Stimulated activated CD4-positive, alpha-beta T cell treated with anti-CD3 and anti-CD28 coated beads, Interleukin-4, amount 100 ng/mL, for 24 hours (primary cell): ENCODE data around the gene SNRNP70.
"Not testable (repeated sequence)": the region's sequence is repeated elsewhere in the genome, so short reads cannot be mapped to it uniquely, and the experiment has no call there.

Experiments used
- DNase-seq: peaks from one replicate; pipeline ENCODE4 v3.0.0-alpha.2; 2020

The SNRNP70 gene, protein sequence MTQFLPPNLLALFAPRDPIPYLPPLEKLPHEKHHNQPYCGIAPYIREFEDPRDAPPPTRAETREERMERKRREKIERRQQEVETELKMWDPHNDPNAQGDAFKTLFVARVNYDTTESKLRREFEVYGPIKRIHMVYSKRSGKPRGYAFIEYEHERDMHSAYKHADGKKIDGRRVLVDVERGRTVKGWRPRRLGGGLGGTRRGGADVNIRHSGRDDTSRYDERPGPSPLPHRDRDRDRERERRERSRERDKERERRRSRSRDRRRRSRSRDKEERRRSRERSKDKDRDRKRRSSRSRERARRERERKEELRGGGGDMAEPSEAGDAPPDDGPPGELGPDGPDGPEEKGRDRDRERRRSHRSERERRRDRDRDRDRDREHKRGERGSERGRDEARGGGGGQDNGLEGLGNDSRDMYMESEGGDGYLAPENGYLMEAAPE

DNA sequence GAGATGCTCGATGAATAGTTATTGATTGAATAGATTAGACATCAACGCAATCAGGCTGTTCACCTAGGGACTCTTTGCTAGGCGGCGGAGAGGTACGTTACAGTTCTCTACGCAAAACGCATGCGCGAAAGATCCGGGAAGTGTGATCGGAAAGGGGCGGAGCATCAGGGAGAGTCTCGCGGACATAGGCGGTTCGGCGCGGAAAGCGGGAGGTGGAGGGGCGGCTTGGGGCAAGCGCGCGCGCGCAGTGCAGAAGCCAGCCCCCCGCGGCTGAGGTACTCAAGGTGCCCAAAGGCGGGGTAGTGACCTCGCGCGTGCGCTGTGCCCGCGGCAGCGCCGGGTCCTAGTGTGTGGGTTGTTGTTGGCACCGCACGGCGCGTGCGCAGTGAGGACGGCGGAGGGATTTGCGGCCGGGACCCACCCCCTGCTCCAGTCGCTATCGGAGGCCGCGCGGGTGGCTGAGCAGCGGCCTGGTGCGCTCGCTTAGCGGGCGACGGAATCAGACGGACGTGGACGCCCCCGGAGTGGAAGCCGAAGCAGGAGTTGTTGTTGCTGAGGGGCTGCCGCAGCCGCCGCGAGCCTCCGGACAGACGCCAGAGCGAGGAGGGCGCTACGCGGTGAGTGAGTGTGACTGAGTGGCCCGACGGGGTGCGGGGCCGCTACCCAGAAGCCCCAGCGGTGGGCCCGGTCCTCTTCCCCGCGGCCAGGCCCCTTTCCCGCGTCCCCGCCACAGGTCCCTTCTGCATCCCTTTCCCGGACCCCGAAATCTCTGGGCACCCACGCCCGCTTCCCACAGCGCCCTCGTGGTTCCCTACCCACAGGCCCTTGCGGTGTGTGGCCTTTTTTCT is at the start of gene SNRNP70:
TSS of gene SNRNP70 (plus strand) at position 432 of the 848 bp plus-strand sequence. CDS start 964 bp downstream, outside the sequence.
- DNase-seq = peak; percentile 99

DNA sequence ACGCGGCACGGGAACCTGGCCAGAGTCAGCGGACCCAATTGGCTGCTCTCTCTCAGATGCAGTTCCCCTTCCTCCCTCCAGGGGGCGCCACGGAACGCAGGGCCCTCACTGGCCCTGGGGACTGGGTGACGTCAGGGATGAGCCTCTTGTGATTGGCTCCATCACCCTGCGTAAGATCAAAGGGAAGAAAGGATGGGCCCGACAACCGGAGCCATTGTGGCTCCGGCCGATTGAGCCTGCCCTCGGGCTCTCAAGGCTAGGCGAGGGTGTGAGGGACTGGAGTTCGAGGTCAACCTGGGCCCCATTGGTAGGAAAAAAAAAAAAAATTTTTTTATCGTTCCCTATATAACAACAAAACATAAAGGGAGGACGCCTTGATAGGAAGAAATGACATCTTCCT is 48.4 kb upstream of the SNRNP70 start, which contains the start of gene CGB1:
TSS of gene CGB1 (minus strand) at position 81 of the 400 bp plus-strand sequence. CDS start 184 bp downstream, outside the sequence.
- peak; percentile 50 for DNase-seq

DNA sequence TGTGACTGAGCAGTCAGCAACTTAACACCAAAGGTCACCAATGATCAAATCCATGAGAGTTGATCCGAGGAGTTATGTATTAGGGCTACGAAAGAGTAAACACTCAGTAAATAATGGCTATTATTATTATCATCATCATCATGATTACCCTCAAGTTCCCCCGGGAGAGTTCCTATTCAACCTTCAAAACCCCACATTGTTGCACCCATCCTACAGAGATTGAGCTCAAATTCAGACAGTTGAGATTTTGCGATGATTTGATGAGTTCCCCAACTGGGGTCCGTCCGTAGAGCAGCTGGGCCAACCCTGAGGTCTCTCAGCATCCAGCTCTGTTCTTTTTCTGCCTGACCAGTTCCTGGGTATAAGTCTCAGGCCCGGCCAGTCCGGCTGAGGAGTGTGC is 47.1 kb upstream of the SNRNP70 start:
- DNase-seq = not testable (repeated sequence)

DNA sequence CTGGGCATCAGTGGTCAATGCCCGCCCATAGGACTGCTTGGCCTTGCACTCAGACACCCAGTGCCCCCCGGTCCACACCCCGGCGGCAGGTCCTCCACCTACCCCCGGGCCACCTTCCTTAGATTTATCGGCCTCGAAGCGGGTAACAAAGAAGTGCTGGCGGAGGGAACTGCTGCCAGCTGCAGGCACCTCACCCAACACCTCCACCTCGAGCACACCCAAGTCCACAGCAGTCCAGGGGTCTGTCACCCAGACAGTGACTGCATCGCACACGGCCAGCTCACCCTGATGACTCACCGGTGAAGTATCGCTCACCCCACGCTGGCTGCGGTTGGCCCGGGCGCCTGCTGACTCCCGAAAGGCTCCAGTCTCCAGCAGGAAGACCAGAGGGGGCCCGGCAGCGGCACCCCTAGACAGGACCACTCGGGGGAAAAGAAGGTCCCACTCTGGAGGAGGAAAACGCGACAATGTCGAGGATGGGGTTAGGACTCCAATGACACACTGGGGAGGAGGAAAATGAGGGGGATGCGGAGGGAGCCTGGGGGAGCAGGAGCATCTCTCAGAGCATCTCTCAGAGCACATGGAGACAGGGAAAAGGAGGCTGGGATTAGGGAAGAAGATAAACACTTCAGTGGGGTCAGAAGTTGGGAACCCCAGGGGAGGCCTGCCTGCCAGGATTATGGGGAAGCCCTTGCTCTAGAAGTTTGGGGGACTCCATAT is 46.5 kb upstream of the SNRNP70 start:
- not testable (repeated sequence) for DNase-seq

DNA sequence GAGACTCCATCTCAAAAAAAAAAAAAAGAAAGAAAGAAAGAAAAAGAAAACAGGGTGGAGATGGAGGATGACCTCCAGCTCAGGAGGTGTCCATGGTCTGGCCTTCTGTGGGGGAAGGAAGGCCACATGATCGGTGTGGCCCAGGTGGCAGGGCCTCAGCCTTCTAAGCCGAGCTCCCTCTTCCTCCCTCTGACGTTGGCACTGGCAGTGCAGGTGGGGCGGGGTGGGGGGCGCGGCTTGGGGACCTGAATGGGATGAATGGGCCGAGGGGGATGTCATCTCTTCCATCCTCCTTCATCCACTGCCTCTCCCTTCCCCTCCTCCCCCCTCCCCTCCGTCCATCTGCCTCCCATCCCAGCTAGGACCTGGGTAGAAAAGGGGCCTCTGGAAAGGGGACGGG is 45.5 kb upstream of the SNRNP70 start:
- DNase-seq = not testable (repeated sequence)

DNA sequence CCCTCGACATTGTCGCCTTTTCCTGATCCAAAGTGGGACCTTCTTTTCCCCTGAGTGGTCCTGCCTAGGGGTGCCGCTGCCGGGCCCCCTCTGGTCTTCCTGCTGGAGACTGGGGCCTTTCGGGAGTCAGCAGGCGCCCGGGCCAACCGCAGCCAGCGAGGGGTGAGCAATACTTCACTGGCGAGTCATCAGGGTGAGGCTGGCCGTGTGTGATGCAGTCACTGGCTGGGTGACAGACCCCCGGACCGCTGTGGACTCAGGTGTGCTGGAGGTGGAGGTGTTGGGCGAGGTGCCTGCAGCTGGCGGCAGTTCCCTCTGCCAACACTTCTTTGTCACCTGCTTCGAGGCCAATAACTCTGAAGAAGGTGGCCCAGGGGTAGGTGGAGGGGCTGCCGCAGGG is 43.1 kb upstream of the SNRNP70 start:
- DNase-seq = no peak

DNA sequence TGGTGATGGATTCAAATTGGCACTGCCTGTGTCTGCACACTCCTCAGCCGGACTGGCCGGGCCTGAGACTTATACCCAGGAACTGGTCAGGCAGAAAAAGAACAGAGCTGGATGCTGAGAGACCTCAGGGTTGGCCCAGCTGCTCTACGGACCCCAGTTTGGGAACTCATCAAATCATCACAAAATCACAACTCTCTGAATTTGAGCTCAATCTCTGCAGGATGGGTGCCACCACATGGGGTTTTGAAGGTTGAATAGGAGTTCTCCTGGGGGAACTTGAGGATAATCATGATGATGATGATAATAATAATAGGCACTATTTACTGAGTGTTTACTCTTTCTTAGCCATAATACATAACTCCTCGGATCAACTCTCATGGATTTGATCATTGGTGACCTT is 42.6 kb upstream of the SNRNP70 start:
- not testable (repeated sequence) for DNase-seq

DNA sequence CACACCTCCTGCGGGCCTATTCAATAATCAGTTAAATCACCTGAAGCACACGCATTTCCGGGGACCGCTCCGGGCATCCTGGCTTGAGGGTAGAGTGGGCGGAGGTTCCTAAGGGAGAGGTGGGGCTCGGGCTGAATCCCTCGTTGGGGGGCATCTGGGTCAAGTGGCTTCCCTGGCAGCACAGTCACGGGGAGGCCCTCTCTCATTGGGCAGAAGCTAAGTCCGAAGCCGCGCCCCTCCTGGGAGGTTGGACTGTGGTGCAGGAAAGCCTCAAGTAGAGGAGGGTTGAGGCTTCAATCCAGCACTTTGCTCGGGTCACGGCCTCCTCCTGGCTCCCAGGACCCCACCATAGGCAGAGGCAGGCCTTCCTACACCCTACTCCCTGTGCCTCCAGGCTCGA is 41.7 kb upstream of the SNRNP70 start, which contains the start of gene CGB5:
TSS of gene CGB5 (plus strand) at position 301 of the 400 bp plus-strand sequence. CDS start 362 bp downstream, outside the sequence.
- not testable (repeated sequence) for DNase-seq

DNA sequence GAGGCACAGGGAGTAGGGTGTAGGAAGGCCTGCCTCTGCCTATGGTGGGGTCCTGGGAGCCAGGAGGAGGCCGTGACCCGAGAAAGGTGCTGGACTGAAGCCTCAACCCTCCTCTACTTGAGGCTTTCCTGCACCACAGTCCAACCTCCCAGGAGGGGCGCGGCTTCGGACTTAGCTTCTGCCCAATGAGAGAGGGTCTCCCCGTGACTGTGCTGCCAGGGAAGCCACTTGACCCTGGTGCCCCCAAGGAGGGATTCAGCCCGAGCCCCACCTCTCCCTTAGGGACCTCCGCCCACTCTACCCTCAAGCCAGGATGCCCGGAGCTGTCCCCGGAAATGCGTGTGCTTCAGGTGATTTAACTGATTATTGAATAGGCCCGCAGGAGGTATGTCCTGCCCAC is 36.2 kb upstream of the SNRNP70 start, which contains the start of gene CGB8:
TSS of gene CGB8 (minus strand) at position 101 of the 400 bp plus-strand sequence. CDS start 372 bp downstream, outside the sequence.
- not testable (repeated sequence) for DNase-seq

DNA sequence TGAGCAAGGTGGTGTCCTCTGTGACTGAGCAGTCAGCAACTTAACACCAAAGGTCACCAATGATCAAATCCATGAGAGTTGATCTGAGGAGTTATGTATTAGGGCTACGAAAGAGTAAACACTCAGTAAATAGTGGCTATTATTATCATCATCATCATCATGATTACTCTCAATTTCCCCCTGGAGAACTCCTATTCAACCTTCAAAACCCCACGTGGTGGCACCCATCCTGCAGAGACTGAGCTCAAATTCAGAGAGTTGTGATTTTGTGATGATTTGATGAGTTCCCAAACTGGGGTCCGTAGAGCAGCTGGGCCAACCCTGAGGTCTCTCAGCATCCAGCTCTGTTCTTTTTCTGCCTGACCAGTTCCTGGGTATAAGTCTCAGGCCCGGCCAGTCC is 35.4 kb upstream of the SNRNP70 start:
- DNase-seq = not testable (repeated sequence)

DNA sequence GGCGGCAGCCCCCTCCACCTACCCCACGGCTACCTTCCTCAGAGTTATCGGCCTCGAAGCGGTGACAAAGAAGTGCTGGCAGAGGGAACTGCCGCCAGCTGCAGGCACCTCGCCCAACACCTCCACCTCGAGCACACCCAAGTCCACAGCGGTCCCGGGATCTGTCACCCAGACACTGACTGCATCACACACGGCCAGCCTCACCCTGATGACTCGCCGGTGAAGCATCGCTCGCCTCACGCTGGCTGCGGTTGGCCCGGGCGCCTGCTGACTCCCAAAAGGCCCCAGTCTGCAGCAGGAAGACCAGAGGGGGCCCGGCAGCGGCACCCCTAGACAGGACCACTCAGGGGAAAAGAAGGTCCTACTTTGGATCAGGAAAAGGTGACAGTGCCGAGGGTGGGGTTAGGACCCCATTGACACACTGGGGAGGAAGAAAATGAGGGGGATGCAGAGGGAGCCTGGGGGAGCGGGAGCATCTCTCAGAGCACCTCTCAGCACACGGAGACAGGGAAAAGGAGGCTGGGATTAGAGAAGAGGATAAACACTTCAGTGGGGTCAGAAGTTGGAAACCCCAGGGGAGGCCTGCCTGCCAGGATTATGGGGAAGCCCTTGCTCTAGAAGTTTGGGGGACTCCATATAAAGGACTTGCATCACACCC is 34.7 kb upstream of the SNRNP70 start:
- not testable (repeated sequence) for DNase-seq

DNA sequence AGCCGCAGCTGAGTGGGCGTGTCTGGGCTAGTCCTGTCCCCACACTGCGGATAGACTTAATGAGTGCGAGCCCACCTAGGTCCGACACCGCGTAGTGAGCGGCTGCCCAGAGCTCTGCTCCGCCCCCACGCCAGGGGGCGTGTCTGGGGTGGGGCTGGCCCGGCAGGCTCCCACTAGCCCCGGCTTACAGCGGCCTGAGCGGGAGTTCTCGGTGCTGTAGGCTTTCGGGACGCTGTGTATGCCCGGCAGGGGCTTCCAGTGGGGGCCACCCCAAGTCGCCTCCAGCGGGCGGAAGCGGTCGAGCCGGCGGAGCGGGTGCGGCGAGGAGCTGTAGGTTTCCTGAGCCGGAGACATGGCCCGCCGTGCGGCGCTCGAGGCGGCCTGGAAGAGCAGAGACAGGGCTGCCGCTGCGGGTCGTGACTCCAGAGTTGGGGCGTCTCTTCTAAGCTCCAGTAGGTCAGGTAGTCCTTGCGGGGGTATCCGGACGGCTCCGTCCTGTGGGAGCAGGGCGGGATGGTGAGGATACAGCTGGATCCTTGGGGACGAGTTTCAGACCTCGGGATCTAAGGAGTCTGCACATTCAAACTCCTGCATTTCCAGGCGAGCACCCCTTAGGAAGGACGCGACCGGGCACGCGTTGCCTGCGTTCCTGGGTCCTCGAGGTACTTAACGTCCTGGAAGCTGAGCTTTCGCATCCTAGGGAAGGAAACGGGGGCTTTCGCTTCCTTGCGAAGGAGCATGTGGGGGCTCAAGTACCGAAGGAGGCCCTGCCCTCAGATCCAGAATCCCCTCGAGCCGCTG is 28.9 kb upstream of the SNRNP70 start:
- DNase-seq = peak; percentile 55

DNA sequence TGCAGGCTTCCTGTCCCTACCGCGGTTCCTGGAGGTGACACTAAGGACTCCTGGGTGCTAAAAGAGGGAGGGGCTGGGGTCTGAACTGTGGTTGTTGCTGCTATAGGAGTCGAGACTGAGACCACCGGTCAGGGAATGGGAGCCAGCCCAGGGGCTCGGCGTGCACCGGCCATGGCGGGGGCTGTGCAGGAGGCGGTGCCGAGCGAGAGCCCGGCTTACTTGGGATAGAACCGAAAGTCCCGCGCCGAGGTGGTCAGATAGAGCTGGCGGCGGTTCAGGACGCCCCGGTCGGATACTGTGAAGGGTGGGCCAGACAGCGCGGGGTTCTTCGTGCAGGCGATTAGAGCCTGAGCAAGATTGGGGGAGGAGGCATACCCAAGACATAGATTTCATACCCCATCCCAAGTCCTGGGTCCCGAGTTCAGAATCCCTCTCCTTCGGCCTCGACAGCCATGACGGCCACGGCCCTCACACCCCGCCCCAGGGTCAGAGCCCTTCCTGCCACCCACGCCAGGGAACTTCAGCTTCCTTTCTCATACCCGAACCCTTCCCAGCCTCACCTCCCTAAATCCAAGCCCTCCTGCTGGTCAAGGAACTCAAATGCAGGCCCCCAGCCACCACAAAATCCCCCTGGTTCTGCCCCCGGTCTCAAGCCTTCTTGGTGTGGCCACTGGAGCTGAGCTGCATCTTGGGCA is 28.2 kb upstream of the SNRNP70 start:
- DNase-seq = not testable (repeated sequence)

DNA sequence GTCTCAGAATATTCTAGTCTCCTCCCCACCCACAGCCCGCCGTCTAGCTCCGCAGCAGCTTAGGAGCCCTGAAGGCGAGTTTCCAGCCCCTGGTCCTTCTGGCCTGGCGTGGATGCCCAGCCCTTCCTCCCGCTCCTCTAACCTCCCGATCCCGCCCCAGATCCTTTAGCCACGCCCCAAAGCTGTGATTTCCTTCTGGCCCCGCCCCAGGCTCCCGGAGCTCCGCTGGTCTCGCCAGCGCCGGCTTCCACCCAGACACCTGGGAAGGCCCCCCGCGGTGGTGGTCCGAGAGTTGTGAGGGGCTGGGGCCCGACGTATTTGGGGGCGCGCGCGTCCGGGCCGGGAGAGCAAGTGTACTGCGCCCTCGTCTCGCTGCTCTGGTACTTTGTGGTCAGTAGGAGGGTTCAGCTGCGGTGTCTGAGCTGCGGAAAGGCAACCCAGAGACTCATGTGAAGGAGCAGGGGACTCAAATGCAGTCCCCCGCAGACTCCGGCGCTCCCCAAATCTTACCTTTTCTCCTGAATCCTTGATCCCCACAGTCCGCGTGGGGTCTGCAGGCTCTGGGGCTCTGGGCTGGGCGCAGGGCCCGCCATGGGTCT is 27.5 kb upstream of the SNRNP70 start, which contains the start of gene CGB7:
TSS of gene CGB7 (minus strand) at position 114 of the 599 bp plus-strand sequence. CDS start 2,374 bp downstream, outside the sequence.
- peak; percentile 29 for DNase-seq

DNA sequence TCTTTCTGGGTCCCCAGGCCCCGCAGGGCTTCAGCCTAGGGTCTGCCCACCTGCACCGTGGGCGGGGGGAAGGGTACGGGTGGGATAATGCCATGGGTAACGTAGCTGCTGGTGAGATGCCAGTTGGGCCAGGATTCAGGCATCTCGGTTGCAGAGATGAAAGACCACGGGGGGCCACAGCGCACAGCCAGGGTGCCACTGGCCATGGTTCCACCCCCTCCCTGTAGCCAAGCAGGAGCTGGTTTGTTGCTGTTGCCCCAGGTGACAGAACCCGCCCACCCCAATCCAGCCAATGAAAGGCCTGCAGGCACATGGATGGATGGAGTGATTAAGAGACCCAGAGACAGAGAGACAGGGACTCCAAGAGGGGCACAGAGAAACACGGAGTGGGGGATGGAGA is 26.7 kb upstream of the SNRNP70 start:
- DNase-seq = peak; percentile 27

DNA sequence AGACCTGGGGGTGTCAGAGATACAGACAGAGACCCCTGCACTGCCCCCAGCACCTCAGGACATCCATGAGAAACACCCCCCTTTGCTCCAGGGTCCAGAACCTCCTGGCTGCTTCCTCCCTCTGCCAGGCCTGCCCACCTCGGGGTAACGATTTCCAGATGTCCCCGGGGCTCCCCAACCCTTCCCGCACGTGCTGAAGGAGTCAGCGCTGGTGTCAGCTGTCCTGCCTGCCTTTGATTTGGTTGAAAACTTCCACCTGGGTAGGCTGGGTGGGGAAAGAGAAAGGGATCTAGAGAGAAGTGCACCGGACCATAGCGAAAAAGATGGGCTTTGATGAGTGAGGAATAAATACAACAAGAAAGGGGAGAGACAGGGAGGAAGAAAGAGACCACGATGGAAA is 26.2 kb upstream of the SNRNP70 start:
- DNase-seq = no peak

DNA sequence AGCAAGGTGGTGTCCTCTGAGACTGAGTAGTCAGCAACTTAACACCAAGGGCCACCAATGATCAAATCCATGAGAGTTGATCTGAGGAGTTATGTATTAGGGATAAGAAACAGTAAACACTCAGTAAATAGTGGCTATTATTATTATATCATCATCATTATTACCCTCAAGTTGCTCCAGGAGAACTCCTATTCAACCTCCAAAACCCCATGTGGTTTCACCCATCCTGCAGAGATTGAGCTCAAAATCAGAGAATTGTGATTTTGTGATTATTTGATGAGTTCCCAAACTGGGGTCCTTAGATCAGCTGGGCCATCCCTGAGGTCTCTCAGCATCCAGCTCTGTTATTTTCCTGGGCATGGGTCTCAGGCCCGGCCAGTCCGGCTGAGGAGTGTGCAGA is 24.3 kb upstream of the SNRNP70 start:
- no peak for DNase-seq

DNA sequence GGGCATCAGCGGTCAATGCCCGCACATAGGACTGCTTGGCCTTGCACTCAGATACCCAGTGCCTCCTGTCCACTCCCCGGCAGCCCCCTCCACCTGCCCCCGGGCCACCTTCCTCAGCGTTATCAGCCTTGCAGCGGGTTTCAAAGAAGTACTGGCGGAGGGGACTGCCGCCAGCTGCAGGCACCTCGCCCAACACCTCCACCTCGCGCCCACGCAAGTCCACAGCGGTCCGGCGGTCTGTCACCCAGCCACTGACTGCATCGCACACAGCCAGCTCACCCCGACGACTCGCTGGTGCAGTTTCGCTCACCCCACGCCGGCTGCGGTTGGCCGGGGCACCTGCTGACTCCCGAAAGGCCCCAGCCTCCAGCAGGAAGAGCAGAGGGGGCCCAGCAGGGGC is 23.8 kb upstream of the SNRNP70 start:
- DNase-seq = no peak

DNA sequence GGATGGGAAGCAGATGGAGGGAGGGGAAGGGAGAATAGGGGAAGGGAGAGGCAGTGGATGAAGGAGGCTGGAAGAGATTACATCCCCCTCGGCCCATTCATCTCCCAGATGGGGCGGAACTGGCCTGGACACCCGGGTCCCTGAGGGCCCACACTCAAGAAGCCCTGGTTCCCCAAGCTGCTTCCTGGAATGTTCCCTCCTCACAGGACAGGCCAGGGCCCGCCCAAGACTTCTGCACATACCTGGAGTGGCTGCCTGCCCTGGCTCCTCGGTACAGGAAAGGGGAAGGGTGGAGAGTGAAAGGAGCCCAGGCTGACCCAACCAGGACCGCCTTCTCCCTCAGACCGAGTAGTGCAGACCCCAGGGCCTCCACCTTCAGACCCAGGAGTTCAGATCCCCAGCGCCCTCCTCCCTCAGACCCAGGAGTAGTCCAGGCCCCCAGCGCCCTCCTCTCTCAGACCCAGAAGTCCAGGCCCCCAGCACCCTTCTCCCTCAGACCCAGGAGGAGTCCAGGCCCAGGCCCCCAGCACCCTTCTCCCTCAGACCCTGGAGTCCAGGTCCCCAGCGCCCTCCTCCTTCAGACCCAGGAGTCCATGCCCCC is 21.1 kb upstream of the SNRNP70 start:
- DNase-seq = no peak
